Caco-2 (cell line): ENCODE data around the gene TAS2R50. TPM values are rescaled to one million over a fixed set of nuclear protein-coding genes. Genes with fewer than 3 reads are reported as not detected.

ENCODE experiments used
- BruUV-seq: library from RNA; stranded (reverse); fragments of 400-500 nt; replicated peaks from 2 replicates; lab custom pipeline; 2021; lab: Mats Ljungman, UMichigan
- CTCF ChIA-PET: fragments of 300-600 bp; sonication (Branson Sonifier 250); formaldehyde crosslinking; loops from one replicate; lab custom pipeline; 2022; ENCODE audit warnings: antibody characterized with exemption; lab: Charles Lee
- POLR2A ChIA-PET: fragments of 300-600 bp; sonication (Branson Sonifier 250); formaldehyde crosslinking; loops from one replicate; lab custom pipeline; 2022; ENCODE audit warnings: antibody characterized with exemption; lab: Charles Lee
- DNase-seq, 2 experiments: peaks; one replicate each; pipeline versions ENCODE4 v3.0.0 to v3.0.0-alpha.2; 2020 to 2022
- H3K27me3 ChIP-seq: replicated peaks from 2 replicates; pipeline ENCODE4 v1.6.0; 2011; ENCODE audit warnings: low read length; ENCODE audit not compliant: control insufficient read depth, insufficient read depth
- H3K36me3 ChIP-seq: 2 replicates; pipeline ENCODE4 v1.5.1; 2011; ENCODE audit warnings: low read length; ENCODE audit not compliant: control insufficient read depth, insufficient read depth
- H3K4me1 ChIP-seq: fragments of 250-450 bp; sonication (Bioruptor Pico); 2 replicates; pipeline ENCODE4 v1.5.1; 2020; ENCODE audit warnings: mild to moderate bottlenecking
- H3K4me3 ChIP-seq: 2 replicates; pipeline ENCODE4 v1.5.1; 2011; ENCODE audit warnings: low read depth, mild to moderate bottlenecking, control low read depth, low read length
- H3K9me3 ChIP-seq: fragments of 250-450 bp; sonication (Bioruptor Pico); 2 replicates; pipeline ENCODE4 v1.5.1; 2020; ENCODE audit warnings: mild to moderate bottlenecking, moderate library complexity
- H3K27ac Mint-ChIP-seq: one replicate; pipeline ENCODE4 v1.8.0; 2022; ENCODE audit warnings: mixed read lengths; ENCODE audit not compliant: unreplicated experiment
- H3K27me3 Mint-ChIP-seq: one replicate; pipeline ENCODE4 v1.8.0; 2022; ENCODE audit warnings: mixed read lengths; ENCODE audit not compliant: insufficient read depth, unreplicated experiment
- H3K36me3 Mint-ChIP-seq: one replicate; pipeline ENCODE4 v1.8.0; 2022; ENCODE audit warnings: mild to moderate bottlenecking, mixed read lengths; ENCODE audit not compliant: insufficient read depth, unreplicated experiment
- H3K4me1 Mint-ChIP-seq: one replicate; pipeline ENCODE4 v1.8.0; 2022; ENCODE audit warnings: low read depth, mixed read lengths; ENCODE audit not compliant: unreplicated experiment
- H3K4me3 Mint-ChIP-seq: one replicate; pipeline ENCODE4 v1.8.0; 2022; ENCODE audit warnings: mild to moderate bottlenecking, moderate library complexity, mixed read lengths; ENCODE audit not compliant: unreplicated experiment
- H3K9me3 Mint-ChIP-seq: one replicate; pipeline ENCODE4 v1.8.0; 2022; ENCODE audit warnings: mixed read lengths; ENCODE audit not compliant: unreplicated experiment
- CTCF ChIP-seq, 2 experiments: fragments of 200-600 bp in 1 of 2; IDR thresholded peaks; 1 replicate in 1 of 2; 2 replicates in 1 of 2; pipeline versions ENCODE4 v1.5.1 to v1.8.0; 2011 to 2022; ENCODE audit warnings: antibody characterized with exemption in 1 of 2, control low read depth in 1 of 2, inconsistent platforms in 1 of 2, low read depth in 1 of 2, low read length in 1 of 2, mild to moderate bottlenecking in 1 of 2, moderate library complexity in 1 of 2; ENCODE audit not compliant: insufficient read depth in 1 of 2, severe bottlenecking in 1 of 2, unreplicated experiment in 1 of 2
- intact Hi-C: fragments of 100-400 bp; cut with micrococcal nuclease; formaldehyde crosslinking; loops from one replicate; pipeline ENCODE4 v1.10.0; 2022; ENCODE audit not compliant: unreplicated experiment
- total RNA-seq: library from RNA; stranded (reverse); gene quantifications from 2 replicates; pipeline ENCODE4 v1.2.3, GENCODE V29; 2022

Gene TAS2R50
- total RNA-seq, 1 experiment from 2014 or later: 2.2 TPM

- Mint-ChIP-seq H3K4me3 (no peak overlapping the region), H3K4me1 (no peaks in the 10 kb centered on the region), H3K27ac (no peak overlapping the region), H3K27me3 (no peaks in the 10 kb centered on the region), H3K36me3 (no peaks in the 10 kb centered on the region), H3K9me3 (peaks cover 16% of the 10 kb centered on the region)
- Histone ChIP-seq H3K36me3 (no peaks in the 10 kb centered on the region), H3K4me1 (no peaks in the 10 kb centered on the region), H3K4me3 (no peak overlapping the region), H3K27me3 (no peaks in the 10 kb centered on the region), H3K9me3 (no peaks in the 10 kb centered on the region)
- no peak for DNase-seq
- POLR2A ChIA-PET: no interaction called here
- intact Hi-C loops: no loop called here
- no TSS peak for BruUV-seq
- CTCF ChIA-PET: no interaction called here
- no peak for TF ChIP-seq CTCF (IDR thresholded peaks at IDR 0.05; ENCODE audit: insufficient read depth in 1 of 2, low read depth in 1 of 2, low read length in 1 of 2, severe bottlenecking in 1 of 2, unreplicated experiment in 1 of 2)
Measured at GRCh38 chr12:10957741-10958140, 29.0 kb downstream of the TAS2R50 start.

- Mint-ChIP-seq H3K36me3 (no peaks in the 10 kb centered on the region), H3K27me3 (no peaks in the 10 kb centered on the region), H3K9me3 (peaks cover 16% of the 10 kb centered on the region), H3K4me1 (no peaks in the 10 kb centered on the region), H3K4me3 (no peak overlapping the region), H3K27ac (no peak overlapping the region)
- intact Hi-C loops: no loop called here
- TF ChIP-seq CTCF (IDR thresholded peaks at IDR 0.05; ENCODE audit: insufficient read depth in 1 of 2, low read depth in 1 of 2, low read length in 1 of 2, severe bottlenecking in 1 of 2, unreplicated experiment in 1 of 2): no peak
- H3K9me3 ChIP-seq: no peaks in the 10 kb centered on the region
- ChIA-PET POLR2A (no interaction called here), CTCF (no interaction called here)
- no TSS peak for BruUV-seq
- H3K36me3 ChIP-seq: no peaks in the 10 kb centered on the region
- H3K4me3 ChIP-seq: no peak overlapping the region
- H3K4me1 ChIP-seq: no peaks in the 10 kb centered on the region
- no peaks in the 10 kb centered on the region for H3K27me3 ChIP-seq
- no peak for DNase-seq
Measured at GRCh38 chr12:10956085-10956484, 30.6 kb downstream of the TAS2R50 start.

GRCh38 chr12:10952645-10953044 is 34.1 kb downstream of the TAS2R50 start:
- peaks cover 26% of the 10 kb centered on the region for H3K9me3 Mint-ChIP-seq
- peaks cover 8% of the 10 kb centered on the region for H3K36me3 Mint-ChIP-seq
- no peak for DNase-seq
- CTCF ChIA-PET: no interaction called here
- Histone ChIP-seq H3K4me1 (no peaks in the 10 kb centered on the region), H3K36me3 (no peaks in the 10 kb centered on the region), H3K9me3 (no peaks in the 10 kb centered on the region; the same call in 1 of the 2 replicates), H3K4me3 (no peak overlapping the region), H3K27me3 (no peaks in the 10 kb centered on the region)
- POLR2A ChIA-PET: no interaction called here
- no peak for TF ChIP-seq CTCF (IDR thresholded peaks at IDR 0.05; ENCODE audit: insufficient read depth in 1 of 2, low read depth in 1 of 2, low read length in 1 of 2, severe bottlenecking in 1 of 2, unreplicated experiment in 1 of 2)
- intact Hi-C loops: no loop called here
- no peaks in the 10 kb centered on the region for H3K27me3 Mint-ChIP-seq
- no peak overlapping the region for H3K4me3 Mint-ChIP-seq
- no peaks in the 10 kb centered on the region for H3K4me1 Mint-ChIP-seq
- H3K27ac Mint-ChIP-seq: no peak overlapping the region
- BruUV-seq: no TSS peak
